Ascending aorta (tissue), 2 donors: Measurements from ENCODE around the gene FOXC1. TPM values are rescaled to one million over a fixed set of nuclear protein-coding genes. Genes with fewer than 3 reads are reported as not detected.

Source experiments
- DNase-seq, 2 donors: peaks; one replicate each; pipeline ENCODE4 v3.0.0-alpha.2; 2019; ENCODE audit warnings: low spot score in 2 of 2
- H3K27ac ChIP-seq, 2 donors: fragments of 200-600 bp; sonication (generic); one replicate each; pipeline ENCODE4 v1.5.1; 2016 to 2017; ENCODE audit warnings: mild to moderate bottlenecking in 1 of 2
- H3K27me3 ChIP-seq: fragments of 200-600 bp; sonication (generic); one replicate; pipeline ENCODE4 v1.5.1; 2017
- H3K36me3 ChIP-seq, 2 donors: fragments of 200-600 bp; sonication (generic); one replicate each; pipeline ENCODE4 v1.5.1; 2016
- H3K4me1 ChIP-seq, 2 donors: fragments of 200-600 bp; sonication (generic); one replicate each; pipeline ENCODE4 v1.5.1; 2016 to 2017; ENCODE audit warnings: mild to moderate bottlenecking in 1 of 2
- H3K4me3 ChIP-seq, 2 donors: fragments of 200-600 bp; sonication (generic); one replicate each; pipeline ENCODE4 v1.5.1; 2016 to 2017; ENCODE audit warnings: mild to moderate bottlenecking in 1 of 2
- H3K9me3 ChIP-seq, 2 donors: fragments of 200-600 bp; sonication (generic); one replicate each; pipeline ENCODE4 v1.5.1; 2016
- intact Hi-C: fragments of 100-400 bp; cut with DNase I; formaldehyde crosslinking; loops from one replicate; pipeline ENCODE4 v1.15.1; 2023
- total RNA-seq: library from RNA; depleted of rRNA; stranded (reverse); fragments of >200 nt; gene quantifications from one replicate; pipeline ENCODE4 v1.1.0, GENCODE V29; 2016
- TF ChIP-seq, protein P1 (sequence below), 3 experiments: fragments of 200-600 bp in 2 of 3; fragments of 450-650 bp in 1 of 3; sonication (generic) in 2 of 3; IDR thresholded peaks; one replicate each; pipeline ENCODE4 v1.5.1; 2016 to 2019; ENCODE audit warnings: antibody characterized with exemption in 3 of 3, mild to moderate bottlenecking in 1 of 3, moderate library complexity in 1 of 3

The FOXC1 gene
- total RNA-seq, 1 donor from 2014 or later, result 125 TPM

DNA sequence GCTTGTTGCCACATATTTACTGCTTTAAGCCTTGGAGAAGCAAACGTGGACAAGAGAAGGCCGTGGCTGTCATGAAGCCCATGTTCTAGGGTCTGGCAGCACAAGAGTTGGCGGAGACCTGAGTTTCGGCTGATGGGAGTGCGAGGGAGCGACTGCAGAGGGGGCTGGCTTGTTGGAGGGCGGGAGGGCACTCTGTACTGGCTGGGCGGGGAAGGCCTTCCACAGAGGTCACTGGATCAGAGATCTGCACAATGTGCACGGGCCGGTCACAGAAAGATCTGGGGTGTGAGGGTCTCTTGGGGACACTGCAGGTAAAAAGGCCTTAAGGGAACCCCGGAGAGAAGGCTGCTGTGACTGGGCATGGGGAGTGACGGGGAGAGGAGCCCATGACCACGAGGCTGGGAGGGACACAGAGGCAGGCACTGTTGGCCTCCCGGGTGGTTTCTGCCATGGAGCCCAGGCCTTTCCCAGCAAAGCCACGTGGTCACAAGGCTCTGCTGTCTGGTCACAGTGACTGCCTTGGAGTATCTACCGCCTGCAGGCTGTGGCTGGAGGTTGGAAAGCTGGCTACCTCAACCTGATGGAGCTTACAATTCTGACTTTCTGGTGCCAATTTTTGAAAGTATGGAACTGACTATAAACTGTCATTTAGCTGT, 23.8 kb downstream of the FOXC1 start:
- TF ChIP-seq, protein P1, sequence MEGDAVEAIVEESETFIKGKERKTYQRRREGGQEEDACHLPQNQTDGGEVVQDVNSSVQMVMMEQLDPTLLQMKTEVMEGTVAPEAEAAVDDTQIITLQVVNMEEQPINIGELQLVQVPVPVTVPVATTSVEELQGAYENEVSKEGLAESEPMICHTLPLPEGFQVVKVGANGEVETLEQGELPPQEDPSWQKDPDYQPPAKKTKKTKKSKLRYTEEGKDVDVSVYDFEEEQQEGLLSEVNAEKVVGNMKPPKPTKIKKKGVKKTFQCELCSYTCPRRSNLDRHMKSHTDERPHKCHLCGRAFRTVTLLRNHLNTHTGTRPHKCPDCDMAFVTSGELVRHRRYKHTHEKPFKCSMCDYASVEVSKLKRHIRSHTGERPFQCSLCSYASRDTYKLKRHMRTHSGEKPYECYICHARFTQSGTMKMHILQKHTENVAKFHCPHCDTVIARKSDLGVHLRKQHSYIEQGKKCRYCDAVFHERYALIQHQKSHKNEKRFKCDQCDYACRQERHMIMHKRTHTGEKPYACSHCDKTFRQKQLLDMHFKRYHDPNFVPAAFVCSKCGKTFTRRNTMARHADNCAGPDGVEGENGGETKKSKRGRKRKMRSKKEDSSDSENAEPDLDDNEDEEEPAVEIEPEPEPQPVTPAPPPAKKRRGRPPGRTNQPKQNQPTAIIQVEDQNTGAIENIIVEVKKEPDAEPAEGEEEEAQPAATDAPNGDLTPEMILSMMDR (IDR thresholded peaks at IDR 0.05), result no peak
- peaks cover 3 to 44% of the 10 kb centered on the region in 2 donors for H3K4me1 ChIP-seq
- DNase-seq, result no peak
- no peak overlapping the region for H3K27ac ChIP-seq
- H3K4me3 ChIP-seq, result no peak overlapping the region
- intact Hi-C loops, result no loop called here
- no peaks in the 10 kb centered on the region for H3K27me3 ChIP-seq
- no peaks in the 10 kb centered on the region for H3K36me3 ChIP-seq
- no peaks in the 10 kb centered on the region for H3K9me3 ChIP-seq

DNA sequence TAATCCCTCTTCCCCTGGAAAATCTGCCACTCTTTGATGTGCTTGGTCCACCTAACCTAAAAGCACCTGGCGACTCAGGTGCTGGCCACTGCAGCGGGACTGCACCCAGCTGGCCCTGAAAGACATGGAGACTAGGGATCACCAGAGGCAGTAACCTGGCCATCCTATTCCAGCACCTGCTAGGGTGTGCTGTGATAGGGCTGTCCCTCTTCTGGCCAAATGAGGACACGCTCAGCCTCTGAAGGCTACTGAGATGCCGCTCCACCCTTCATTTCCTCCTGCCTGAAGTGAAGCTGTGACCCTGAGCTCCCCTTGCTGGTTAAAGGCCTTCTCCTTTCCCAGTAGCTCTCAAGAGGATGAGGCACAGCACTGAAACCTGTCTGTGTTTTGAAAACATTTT, 24.4 kb downstream of the FOXC1 start:
- DNase-seq, result no peak
- TF ChIP-seq, protein P1 (IDR thresholded peaks at IDR 0.05), result no peak
- H3K4me1 ChIP-seq, result peaks cover 3 to 38% of the 10 kb centered on the region in 2 donors
- H3K27ac ChIP-seq, result no peak overlapping the region
- no peaks in the 10 kb centered on the region for H3K36me3 ChIP-seq
- no peak overlapping the region for H3K4me3 ChIP-seq
- H3K27me3 ChIP-seq, result no peaks in the 10 kb centered on the region
- intact Hi-C loops, result no loop called here
- no peaks in the 10 kb centered on the region for H3K9me3 ChIP-seq

DNA sequence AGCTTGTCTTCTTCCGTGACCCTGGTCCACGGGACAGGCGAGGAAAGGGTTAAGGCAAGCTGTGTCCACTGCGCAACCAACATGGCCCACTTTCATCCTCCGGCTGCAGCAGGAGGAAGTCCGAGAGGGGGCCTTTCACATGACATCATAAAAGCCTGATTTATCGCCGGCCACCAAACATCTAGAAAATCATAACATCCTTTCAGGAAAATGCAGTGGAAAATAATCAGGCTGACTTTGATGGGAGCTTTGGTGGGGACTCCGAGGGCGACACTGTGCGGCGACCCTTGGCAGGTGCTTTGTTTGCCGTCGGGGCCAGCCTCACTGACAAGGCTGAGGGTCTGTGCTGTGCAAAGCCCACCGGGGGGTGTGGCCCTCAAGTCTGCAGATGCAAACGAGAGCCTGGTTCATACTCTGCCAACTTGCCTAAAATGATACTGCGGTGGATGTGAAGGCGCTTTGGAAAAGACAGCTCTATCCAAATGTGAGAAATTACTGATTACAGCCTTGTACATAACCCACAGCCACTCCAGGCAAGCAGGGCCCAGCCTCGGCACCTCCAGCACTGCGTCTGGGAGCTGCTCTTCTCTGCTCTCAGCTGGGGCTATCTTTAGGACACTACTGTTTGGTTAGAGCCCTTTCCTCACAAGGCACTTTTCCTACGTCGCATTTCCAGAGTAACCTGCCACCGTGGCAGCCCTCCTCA, 25.7 kb downstream of the FOXC1 start:
- Histone ChIP-seq H3K4me1 (peaks cover 3 to 28% of the 10 kb centered on the region in 2 donors), H3K4me3 (peak overlapping the region in 1 of 2 donors; percentile 31), H3K9me3 (no peaks in the 10 kb centered on the region), H3K36me3 (no peaks in the 10 kb centered on the region), H3K27me3 (no peaks in the 10 kb centered on the region), H3K27ac (peak overlapping the region; percentile 40 to 65)
- DNase-seq, result no peak
- TF ChIP-seq, protein P1 (IDR thresholded peaks at IDR 0.05), result no peak
- intact Hi-C loops, result loop anchor here (2.0 kb wide), 1 partner anchor 43 kb away; no protein-coding TSS in a partner anchor

DNA sequence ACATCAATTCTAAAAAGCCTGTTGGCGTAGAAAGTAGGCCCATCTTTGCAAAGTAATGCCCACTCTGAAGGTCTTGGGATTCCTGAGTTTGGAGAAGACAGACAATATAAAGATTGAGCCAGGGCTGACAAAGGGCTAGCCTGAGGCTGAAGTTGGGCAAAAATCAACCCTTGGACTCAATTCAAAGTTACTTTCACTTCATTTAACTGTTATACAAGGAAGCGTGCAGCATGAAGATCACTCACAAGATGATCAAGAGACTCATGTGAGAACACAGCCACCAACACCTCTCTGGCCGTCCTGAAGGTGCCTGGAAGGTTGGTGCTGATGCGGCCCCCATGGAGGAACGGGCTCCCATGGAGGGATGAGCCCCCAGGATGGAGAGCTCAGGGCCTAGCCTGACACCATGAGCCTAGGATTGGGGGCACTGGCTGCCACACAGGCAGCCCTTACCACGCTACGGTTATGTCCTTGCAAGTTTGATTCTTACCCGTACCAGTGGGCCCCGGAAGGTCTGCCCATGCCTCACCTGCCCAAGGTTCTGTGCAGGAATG, 26.6 kb downstream of the FOXC1 start:
- TF ChIP-seq, protein P1 (IDR thresholded peaks at IDR 0.05), result no peak
- intact Hi-C loops, result loop anchor here (2.0 kb wide), 1 partner anchor 42 kb away; no protein-coding TSS in a partner anchor

GRCh38 chr6:1636971-1637871, 27.5 kb downstream of the FOXC1 start:
- Histone ChIP-seq H3K27ac (peak overlapping the region; percentile 40 to 51), H3K36me3 (no peaks in the 10 kb centered on the region), H3K9me3 (no peaks in the 10 kb centered on the region), H3K27me3 (no peaks in the 10 kb centered on the region), H3K4me1 (peaks cover 3 to 25% of the 10 kb centered on the region in 2 donors), H3K4me3 (no peak overlapping the region)
- TF ChIP-seq, protein P1 (IDR thresholded peaks at IDR 0.05), result no peak
- intact Hi-C loops, result loop anchor here (2.0 kb wide), 1 partner anchor 42 kb away; no protein-coding TSS in a partner anchor
- no peak for DNase-seq

More for the DNA sequence above, 26.6 kb downstream of the FOXC1 start:
- Histone ChIP-seq H3K36me3 (no peaks in the 10 kb centered on the region), H3K4me3 (no peak overlapping the region), H3K27ac (peak overlapping the region; percentile 40 to 51), H3K27me3 (no peaks in the 10 kb centered on the region), H3K4me1 (peaks cover 3 to 25% of the 10 kb centered on the region in 2 donors), H3K9me3 (no peaks in the 10 kb centered on the region)
- DNase-seq, result no peak
